GM19452 (cell line): Measurements from ENCODE around the gene RSAD2.
"Not testable (repeated sequence)": the region's sequence is repeated elsewhere in the genome, so short reads cannot be mapped to it uniquely, and the experiment has no call there.

Source experiments
- ATAC-seq: cut with Tn5 transposase; IDR thresholded peaks from one replicate; pipeline ENCODE4 v1.9.1; 2021; ENCODE audit not compliant: unreplicated experiment

Gene RSAD2

GRCh38 chr2:6924101-6924923 lies 46.7 kb downstream of the RSAD2 start:
- ATAC-seq: no peak

DNA sequence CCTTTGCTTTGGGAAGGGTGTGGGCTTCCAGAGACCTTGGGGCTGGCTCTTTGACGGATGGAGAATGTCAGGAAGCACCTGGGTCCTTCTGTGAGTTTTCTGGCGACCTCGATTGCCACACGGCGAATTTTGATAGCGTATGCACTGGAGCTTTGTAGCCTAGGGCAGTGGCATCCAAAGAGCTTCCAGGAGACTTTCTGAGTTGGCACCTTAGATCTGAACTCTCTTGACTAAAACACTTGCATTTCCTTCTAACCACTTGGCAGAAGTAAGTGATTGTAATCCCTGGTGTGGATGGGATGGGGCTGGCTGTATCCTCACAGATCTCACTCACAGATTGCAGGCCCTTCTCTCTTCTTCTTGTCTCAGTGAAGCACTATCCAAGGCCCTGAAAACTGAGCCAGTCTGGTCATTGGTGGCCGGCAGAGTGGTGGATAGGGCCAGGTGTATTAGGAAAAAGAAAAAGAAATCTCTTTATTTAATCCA lies 47.4 kb downstream of the RSAD2 start:
- ATAC-seq: no peak

- no peak for ATAC-seq
Measured at GRCh38 chr2:6926071-6926732, 48.6 kb downstream of the RSAD2 start.

DNA sequence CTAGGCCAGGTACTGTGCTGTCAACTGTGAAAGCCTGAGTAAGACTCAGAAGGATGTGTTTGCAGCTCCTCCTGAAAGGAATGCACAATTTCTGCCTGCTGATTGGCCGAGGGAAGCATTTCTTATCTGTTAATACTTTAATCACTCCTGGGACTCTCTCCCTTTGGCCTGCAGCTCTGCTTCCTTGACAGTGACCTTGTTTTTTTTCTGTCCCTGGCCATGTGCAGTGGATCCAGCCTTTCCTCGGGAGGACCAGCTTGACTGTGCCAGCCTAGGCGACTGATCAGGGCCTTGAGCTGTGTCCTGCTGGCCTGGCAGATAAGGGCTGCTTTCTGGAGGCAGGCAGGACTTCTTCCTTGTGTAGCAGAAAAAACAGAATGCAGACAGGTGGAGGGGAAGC lies 49.6 kb downstream of the RSAD2 start:
- ATAC-seq: no peak

DNA sequence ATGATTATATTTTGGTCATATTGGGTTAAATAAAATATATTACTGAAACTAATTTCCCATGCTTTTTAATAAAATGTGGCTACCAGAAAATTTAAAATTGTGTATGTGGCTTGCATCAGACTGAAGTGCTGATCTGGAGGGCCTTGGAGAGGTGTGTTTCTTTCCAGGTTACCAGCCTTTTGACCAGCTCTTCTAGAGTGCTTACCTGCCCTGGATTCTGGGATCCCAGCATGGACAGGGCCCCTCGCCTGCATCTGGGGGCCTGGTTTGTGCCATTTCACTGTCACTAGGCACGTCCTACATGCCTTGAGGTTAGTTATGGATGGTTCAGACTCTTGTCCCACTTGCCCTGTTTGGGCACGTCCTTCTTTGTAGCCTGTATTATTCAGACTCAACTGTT lies 50.2 kb downstream of the RSAD2 start:
- no peak for ATAC-seq

GRCh38 chr2:6928452-6928851 lies 50.9 kb downstream of the RSAD2 start:
- ATAC-seq: no peak

- no peak for ATAC-seq
Measured at GRCh38 chr2:6929196-6929819, 51.7 kb downstream of the RSAD2 start.

GRCh38 chr2:6930923-6931647 lies 53.5 kb downstream of the RSAD2 start:
- no peak for ATAC-seq

- no peak for ATAC-seq
Measured at GRCh38 chr2:6931753-6932152, 54.2 kb downstream of the RSAD2 start.

DNA sequence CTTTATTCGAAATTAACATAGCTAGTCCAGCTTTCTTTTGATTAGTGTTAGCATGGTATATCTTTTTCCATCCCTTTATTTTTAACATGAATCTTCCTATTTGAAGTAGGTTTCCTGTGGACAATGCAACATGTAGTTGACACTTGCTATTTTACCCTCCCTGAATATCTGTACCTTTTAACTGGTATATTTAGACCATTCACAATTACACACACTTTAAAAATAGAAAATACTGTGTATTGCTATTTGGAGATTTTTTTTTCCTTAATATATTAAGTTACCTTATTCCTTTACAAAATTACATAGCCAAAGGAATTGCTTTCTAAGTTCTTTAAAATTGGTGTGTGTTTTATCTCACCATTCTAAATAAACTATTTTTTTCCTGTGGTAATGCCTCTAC lies 54.6 kb downstream of the RSAD2 start:
- no peak for ATAC-seq

GRCh38 chr2:6932828-6933227 lies 55.3 kb downstream of the RSAD2 start:
- no peak for ATAC-seq

GRCh38 chr2:6933911-6934310 lies 56.3 kb downstream of the RSAD2 start:
- no peak for ATAC-seq

DNA sequence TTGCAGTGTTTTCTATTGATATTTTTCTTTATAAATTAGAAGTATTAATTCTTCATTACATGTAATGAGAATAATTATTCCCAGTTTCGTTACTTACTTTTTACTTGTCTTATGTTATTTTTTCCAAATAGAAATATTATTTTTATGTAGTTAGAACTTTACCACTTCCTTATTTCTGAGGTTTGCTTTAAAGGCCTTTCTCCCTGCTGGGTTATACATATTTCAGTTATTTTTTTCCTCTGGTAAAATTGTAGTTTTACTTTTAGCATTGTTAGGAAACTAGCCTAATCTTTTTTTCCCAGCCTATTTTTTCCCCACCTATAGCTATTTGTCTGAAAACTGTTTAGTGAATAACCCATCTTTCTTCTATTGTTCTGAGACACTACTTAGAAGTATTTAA lies 56.8 kb downstream of the RSAD2 start:
- ATAC-seq: no peak

DNA sequence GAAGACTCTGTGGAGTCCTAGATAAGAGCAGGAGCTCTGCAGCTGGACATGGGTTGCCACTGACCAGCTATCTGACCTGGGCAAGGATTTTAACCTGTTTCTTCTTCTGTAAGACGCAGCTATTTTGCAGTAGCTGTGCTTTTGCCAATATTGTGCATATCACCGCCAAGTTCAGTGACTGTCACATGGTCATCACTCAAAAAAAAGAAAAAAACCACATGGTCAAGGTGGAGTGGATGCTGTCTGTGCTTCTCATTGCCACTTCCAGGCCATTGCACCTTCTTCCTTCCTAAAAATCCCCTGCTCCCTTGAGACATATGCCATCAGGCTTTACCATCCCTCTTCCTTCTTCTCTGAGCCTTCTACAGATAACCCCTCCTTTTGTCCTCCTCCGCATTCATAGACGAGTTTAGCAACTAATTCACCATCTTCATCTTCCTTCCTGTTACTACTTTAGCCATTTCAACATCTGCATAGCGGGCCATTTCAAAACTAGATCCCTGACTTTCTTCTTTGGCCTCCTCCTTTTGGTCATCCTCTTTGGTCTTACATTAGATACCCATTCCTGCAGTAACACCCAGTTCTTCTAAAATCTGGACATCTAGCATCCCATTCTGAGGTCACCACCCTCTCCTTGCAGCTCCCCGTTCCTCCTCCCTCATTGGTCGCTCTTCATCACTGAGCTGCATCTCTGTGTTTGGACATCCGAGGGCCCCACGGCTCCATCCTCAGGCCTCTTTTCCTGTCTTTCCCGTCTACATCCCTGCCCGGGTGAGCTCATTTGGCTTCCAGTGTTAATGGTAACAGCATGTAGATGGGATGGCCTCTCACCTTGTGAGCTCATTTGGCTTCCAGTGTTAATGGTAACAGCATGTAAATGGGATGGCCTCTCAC lies 57.4 kb downstream of the RSAD2 start:
- ATAC-seq: no peak

DNA sequence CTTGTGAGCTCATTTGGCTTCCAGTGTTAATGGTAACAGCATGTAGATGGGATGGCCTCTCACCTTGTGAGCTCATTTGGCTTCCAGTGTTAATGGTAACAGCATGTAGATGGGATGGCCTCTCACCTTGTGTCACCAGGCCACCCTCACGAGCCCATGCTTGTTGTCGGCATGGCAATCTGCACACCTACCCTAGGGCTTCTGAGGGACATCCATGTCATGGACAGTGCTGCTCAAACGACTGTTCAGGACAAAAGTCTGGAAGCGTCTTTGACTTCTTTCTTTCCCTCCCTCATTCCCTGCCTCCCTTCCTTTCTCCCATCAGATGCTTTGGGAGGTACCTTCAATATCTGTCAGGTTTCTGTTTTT lies 58.1 kb downstream of the RSAD2 start:
- ATAC-seq: not testable (repeated sequence)

DNA sequence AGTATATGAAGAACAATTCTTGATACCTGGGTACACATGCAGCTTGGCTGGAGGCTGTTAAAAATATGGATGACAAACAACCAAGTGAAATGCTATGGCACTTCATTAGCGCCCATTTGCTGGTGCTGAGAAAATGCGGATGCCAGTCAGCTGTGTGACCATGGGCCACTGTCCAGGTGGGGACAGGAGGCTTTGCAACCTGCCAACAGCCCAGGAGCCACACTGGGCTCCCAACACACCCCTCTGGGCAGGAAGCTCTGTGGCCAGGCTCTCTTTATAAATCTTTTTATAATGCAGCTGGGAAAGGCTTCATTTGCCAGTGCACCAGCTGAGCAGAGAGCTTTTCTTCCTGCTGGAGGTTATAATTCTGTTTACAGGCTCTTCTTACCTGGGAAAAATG lies 59.6 kb downstream of the RSAD2 start:
- ATAC-seq: no peak

- ATAC-seq: no peak
Measured at GRCh38 chr2:6937582-6937981, 60.0 kb downstream of the RSAD2 start.

DNA sequence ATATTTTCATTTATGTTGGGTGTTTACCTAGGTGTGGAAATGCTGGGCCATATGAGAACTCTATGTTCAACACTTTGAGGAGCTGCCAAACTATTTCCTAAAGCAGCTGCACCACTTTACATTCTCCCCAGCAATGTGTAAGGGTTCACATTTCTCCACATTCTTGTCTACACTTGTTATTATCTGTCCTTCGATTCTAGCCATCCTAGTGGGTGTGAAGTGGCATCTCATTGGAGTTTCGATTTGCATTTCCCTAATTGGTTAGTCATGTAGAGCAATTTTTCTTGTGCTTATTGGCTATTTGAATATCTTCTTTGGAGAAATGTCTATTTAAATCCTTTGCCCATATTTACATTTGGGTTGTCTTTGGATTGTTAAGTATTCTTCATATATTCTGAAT lies 61.5 kb downstream of the RSAD2 start:
- no peak for ATAC-seq

DNA sequence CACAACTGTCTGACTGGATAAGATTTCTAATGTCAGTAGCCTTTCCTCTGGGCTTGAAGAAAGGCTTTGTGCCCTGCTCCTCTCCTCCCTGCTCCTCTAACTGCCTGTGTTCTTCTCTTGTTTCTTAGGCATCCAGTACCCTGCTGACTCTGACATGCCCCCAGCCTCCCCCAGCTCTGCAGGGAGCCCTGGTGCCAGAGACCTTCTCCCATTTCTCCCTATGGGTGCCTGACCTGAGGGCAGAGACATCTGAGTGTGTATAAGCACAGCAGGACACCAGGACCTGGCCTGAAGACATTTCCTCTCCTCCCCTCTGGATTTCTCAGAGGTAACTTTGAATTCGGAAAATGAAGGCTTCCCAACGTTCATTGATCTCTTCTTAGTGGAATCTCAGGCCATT lies 63.2 kb downstream of the RSAD2 start:
- no peak for ATAC-seq

- no peak for ATAC-seq
Measured at GRCh38 chr2:6941299-6942046, 63.9 kb downstream of the RSAD2 start.
